Activated T-helper 1 cell treated with Interleukin-2 at 50 U/mL for 16 hours (primary cell): ENCODE results near the gene MAP3K6.
A peak's percentile ranks its signal among the peaks of the same experiment; 100 is the strongest.

Experiments
- DNase-seq: peaks from one replicate; pipeline ENCODE4 v3.0.0-alpha.2; 2020; ENCODE audit warnings: low read depth

MAP3K6 gene

DNA sequence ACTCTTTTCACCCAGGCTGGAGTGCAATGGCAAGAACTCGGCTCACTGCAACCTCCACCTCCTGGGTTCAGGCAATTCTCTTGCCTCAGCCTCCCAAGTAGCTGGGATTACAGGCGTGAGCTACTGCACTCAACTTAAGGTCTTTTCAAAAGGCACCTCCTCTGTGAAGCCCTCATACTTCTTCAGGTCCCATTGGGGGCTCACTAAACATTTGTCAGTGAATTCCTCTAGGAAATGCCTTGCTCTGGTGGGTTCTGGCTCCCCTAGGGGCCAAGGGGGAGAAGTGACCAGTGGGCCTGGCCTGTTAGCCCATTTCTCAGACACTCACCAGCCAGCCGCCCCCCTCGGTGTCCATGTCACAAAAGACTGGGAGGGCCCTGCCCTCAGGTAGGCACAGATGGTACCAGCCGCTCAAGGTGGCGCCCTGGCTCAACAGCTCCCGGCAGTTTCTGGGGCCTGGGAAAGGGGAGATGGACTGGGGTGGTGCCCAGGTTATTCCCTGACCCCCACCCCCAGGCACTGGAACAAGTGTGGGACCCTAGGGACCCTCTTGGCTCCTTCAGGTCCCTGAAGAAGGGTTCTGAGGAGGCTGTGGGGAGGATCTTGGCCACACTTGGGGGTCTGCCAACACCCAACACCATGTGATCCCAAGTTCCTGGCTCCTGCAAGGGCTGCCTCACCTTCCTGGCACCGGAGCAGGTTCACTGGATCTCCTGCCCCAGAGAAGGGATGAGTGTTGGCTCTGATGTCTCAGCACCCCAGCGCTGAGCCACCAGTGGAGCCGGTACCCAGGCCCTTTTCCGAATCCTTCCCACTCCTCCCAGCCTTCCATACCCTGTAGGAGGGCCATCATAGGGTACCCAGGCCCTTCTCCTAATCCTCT, 6.3 kb upstream of the MAP3K6 start:
- no peak for DNase-seq

DNA sequence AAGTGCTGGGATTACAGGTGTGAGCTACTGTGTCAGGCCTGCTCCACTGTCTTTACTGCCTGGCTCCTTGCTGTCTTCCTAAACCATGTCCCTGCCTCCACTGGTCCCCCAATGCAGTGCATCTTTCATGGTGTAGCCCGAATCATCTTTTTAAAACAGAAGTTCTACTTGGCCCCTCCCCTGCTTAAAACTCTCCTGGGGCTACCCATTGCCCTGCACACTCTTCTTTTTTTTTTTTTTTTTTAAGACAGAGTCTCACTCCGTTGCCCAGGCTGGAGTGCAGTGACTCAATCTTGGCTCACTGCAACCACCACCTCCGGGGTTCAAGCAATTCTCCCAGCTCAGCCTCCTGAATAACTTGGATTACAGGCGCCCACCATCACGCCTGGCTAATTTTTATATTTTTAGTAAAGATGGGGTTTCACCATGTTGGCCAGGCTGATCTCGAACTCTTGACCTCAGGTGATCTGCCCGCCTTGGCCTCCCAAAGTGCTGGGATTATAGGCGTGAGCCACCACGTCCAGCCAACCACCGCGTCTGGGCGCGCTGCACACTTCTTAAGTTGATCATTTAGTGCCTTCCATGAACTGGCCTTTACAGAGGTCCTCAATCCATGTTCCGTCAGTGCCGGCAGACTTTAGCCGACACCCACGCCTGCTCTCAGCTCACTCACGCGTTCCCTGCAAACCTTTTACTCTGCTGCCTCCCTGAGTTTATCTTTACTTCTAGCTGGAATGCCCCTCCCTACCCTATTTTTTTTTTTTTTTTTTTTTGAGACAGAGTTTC, 5.5 kb upstream of the MAP3K6 start:
- no peak for DNase-seq

DNA sequence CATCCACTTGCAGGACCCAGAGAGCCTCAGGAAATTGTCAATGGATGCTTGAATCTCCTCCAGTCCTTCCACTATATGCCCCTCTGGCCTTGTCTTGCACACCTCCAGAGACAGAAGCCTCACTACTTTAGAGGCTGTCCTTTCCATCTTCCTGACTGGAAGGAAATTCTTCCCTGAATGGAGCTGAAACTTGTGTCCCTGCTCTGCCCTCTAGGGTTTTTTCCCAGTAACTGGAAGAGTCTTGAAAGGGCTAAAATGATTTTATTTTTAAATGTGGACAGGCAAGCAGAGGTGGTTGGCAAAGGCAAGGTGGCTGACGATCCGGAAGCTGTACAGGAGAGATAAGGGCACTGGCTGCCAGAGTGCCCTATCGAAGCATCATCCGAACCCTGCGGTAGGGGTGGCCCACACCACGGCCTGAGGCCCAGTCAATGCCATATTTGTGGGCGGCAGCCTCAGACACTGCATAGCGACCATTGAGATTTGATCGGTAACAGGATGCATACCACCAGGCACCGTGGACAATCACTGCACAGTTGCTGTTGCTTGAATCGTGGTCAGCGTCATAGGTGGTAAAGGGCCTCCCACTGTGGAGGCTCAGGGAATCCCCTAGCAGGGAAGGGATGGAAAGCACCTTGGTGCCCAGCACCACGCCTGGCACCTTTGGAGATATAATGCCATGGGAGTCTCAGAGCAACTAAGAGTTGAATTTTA, 2.3 kb upstream of the MAP3K6 start:
- no peak for DNase-seq

DNA sequence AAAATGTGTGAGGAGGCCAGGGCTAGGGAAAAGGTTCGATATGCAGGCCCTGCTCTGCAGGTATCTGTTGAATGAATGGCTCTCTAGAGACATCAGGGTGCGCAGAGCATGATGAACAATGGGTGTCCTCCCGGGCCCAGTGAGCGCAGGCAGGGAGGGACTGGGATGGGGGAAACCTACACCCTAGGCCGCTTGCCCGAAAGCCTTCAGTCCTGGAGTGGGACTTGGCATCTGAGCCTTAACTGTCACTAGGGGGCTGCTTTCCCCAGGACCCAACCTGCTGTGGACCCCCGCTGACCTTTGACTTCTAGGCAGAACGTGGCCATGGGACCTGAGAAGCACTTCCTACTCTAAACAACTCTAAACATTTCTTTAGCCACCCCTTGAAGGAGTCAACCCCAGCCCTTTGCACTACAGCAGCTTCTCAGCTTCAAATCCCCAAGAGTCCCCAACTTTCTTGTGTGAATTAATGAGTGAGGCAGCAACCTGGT, 444 bp upstream of the MAP3K6 start:
- no peak for DNase-seq

DNA sequence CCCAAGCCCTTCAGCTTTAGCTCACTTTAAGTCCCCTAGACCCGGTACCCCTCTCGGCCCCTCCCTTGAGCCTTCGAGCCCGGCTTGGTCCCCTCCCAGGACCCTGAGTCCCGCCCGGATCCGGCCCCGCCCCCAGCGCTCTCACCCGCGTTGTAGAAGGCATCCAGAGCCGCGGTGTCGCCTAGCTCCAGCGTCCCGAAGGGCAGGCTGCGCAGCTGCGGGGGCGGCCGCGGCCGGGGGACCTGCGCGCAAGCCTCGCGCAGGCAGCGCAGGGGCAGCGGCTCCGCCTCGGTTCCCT, 699 bp downstream of the MAP3K6 start:
- peak; percentile 49 for DNase-seq

DNA sequence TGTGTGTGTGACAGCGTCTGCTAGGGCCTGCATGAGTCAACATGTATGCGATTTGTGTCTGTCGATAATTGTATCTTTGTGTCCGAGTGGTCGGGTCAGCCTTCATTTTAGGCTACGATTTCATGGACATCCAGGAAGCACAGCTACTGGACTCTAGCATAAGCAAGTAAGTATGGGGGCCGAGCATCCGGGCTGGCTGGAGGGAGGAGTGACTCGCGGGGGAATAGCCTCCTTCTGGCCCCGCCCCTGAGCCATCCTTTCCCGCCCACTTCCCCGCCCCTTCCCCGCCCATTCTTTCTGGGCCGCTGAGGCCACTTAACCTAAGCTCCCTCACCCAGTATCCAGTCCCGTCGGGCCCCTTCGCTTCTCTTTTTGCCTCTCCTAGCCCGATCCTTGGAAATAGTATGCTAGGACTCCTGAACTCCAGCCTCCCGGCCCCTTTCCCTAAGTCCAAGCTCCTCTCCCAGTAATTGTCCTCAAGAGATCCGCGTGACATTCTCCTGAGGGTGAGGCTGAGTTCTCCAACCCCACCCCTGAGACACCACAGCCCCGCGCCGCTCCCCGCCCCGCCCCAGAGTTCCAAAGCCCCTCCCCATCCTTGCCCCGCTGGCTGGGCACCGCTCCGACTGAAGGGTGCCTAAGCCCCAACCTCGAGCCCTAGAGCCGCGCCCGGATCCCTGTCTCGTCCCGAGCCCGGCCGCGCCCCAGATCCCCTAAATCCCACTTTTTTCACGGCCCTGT, 1.2 kb downstream of the MAP3K6 start:
- DNase-seq = peak; percentile 61

DNA sequence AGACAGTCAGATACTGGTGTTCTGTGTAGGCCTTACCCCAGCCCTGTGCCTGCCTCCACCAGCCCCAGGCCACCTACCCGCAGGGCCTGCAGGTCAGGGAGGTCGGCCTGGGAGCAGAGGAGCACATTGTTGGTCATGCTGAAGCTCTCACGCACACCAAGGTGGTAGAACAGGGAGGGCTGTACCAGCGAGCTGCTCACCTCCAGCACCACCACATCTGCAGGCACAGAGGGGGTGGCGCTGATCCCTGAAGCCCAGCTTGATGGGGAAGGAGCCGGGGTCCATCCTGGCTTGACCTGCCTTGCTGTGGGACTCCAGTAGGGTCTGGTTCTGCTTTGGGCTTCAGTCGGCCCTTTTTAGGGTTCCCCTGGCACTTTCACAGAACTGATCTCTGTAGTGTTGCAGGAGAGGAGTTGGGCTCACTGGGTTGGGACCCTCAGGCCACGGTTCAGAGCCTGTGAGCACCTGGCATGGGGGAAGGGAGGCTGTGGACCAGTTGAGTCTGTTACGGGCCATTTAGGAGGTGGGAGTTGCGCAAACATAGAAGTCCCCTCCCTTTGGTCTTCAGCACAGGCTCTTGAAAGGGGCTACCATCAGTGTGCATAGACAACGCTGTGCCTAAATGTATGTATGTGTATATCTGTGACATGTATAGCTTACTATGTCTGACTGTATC, 1.9 kb downstream of the MAP3K6 start:
- DNase-seq = no peak

DNA sequence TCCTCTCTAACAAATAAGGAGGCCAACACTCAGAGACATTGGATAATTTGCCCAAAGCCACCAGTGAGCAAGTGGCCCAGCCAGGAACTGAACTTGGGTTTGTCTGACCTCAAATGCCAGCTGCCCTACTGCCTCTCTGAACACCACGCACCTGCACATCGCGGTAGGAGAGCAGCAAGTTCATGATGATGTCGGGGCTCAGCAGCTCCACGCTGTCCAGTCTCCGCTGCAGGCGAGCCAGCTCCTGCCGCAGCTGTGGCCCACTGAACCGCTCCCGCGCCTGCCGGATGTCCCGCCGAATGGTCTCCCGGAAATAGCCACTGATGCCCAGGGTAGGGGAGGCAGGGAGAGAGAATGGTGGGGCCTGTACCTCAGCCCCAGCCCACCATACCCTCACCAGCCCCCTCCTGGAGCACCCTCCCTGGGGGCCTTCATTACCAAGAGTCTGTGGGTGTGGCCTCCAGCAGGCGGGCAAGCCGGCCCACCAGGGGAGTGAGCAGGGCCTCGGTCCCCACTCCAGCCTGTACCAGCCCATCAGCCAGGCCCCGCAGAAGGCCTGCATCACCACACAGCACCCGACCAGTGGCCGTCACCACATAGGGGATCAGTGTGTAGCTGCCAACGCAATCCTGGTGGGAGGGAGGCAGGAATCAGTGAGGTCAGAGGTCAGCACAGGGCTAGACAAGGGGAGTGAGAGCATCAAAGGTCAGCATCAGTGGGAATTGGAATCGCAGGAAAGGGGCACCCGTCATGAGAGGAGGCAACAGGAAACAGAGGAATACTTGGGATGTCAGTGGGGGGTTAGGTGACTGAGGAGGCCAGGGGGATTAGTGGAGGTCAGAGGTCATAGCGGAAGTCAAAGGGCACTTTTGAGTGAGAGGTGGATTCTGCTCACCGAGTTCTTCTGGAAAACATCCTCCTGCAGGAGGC, 2.7 kb downstream of the MAP3K6 start:
- no peak for DNase-seq

DNA sequence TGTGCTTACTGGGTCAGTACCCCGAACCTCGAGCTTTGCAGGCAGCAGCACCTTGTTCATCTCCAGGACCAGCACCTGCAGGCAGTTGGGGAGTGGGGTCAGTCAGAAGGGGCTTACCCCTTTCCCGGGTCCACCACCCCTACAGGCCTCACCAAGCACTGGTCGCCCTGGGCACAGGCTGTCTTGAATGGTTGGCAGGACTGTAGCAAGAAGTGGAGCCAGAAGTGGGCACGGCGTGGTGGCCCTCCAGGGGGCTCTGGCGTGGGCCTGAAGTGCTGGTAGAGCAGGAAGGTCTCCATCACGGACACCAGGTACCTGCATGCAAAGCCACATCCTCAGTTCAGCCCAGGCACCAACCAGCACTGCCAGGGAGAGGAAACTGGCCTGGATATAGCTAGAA, 5.2 kb downstream of the MAP3K6 start:
- no peak for DNase-seq

DNA sequence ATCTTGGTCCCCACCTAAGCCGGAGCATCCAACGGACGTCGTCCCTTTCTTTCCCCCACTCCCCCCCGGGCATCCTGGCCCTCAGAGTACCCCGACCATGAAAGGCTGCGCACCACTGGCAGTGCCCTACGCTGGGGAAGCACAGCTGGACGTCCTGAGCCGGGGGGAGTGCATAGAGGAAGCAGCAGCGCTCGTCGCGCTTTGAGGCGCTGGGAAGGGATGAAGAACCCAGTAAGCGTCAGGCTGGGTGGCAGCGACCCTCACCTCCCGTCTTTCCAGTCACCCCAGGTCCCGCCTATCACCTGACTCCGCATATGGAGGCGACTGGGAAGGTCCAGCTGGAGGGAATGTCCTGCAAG, 5.7 kb downstream of the MAP3K6 start:
- DNase-seq = no peak

DNA sequence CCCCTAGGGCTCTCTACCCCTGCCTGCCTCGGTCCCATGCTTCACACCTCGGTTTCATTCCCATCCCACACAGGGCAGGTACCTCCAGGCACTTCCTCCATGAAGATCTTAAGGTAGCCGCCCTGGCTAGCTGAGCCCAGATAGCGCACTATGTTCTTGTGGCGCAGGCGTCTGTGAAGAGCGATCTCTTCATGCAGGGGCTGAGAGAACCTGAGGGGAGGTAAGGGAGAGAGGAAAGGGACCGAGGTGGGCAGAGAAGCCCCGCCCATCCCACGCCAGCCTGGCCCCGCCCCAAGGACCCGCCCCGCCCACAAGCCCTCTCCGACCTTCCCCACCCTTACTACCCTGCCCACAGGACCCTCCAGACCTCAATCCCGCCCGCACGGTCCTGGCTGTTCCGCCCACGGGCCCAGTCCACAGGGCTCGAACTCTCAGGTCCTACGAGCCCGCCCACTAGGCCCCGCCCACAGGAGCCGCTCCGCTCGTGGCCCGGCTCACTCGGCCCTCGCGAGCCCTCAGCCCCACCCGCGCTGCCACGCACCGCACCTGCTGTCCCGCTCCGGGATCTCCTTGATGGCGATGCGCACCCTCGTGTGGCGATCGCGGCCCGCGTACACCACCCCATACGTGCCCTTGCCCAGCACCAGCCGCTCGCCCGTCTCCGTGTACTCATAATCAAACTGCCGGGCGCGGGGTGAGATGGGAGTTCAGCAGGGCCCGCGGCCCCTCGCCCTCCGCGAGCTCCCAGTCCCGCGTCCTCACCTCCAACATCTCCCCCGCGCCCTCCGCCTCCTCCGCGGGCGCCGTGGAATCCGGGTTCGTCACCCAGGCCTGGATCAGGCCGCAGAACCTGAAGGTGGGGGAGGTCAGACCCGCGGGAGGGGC, 6.4 kb downstream of the MAP3K6 start:
- peak; percentile 33 for DNase-seq

DNA sequence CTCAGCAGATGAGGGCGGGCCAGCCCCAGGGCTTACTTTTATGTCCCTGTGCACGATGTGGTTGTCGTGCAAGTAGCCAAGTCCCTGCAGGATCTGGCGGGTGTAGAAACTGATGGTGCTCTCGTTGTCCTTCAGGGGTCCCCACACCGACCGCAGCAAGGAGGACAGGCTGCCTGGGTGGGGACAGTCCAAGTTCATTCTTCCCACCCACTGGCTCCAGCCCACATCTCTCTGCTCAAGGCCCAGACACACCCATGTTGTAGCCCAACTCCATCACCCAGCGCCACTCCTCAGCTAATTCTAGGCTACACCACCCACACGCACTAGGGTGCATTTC, 7.0 kb downstream of the MAP3K6 start:
- no peak for DNase-seq

DNA sequence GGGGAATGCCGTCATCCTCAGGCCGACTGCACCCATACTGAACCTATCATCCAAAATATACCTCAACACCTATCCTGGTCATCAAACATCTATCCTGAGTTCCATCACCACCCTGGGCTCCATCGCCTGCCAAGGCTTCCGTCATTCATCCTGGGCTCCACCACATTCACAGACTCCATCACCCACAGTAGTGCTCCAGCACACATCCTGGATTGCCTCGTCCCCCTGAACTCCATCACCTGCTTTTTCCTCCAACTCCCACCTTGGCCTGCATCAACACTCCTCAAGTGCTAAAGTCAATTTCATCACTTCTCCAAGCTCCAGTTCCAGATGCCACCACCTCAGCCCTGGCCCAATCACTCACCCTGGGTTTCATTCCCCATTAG, 7.8 kb downstream of the MAP3K6 start:
- no peak for DNase-seq

DNA sequence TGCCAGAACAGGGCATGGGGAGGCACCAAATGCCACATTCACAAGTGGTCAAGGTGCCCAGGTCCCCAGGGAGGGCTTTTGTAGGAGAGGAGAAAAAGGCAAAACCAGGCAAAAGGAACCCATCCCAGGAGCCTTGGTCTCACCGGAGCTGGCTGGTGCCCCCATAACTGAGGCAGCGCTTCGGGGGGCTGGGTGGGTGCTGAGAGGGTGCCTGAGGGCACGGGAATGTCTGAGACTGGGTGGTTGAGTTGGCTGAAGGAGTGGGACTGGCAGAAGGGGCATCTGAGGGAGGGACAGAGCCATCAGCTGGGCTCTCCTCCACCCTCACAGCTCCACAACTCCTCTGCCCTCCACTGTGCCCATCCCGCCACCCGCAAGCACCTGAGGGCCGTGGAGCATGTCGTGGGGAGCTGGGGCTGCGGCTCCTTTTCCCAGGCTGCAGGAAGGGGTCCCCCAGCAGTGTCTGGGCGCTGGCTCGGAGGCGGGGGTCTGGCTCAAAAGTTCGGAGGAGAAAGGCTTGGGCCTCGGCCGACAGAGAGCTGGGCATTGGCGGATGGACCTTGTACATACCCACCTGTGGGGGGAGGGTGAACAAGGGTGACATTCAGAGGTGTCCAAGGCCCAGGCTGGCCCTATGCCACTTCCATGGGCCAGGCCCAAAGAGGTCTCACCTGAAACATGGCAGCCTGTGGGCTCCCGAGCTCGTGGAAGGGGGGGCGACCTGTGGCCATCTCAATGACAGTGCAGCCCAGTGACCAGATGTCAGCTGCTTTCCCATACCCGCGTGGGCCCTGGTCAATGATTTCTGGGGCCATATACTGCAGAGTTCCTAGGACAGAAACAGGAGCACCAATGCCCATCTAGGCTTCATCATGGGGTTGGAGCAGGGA, 8.5 kb downstream of the MAP3K6 start:
- no peak for DNase-seq

DNA sequence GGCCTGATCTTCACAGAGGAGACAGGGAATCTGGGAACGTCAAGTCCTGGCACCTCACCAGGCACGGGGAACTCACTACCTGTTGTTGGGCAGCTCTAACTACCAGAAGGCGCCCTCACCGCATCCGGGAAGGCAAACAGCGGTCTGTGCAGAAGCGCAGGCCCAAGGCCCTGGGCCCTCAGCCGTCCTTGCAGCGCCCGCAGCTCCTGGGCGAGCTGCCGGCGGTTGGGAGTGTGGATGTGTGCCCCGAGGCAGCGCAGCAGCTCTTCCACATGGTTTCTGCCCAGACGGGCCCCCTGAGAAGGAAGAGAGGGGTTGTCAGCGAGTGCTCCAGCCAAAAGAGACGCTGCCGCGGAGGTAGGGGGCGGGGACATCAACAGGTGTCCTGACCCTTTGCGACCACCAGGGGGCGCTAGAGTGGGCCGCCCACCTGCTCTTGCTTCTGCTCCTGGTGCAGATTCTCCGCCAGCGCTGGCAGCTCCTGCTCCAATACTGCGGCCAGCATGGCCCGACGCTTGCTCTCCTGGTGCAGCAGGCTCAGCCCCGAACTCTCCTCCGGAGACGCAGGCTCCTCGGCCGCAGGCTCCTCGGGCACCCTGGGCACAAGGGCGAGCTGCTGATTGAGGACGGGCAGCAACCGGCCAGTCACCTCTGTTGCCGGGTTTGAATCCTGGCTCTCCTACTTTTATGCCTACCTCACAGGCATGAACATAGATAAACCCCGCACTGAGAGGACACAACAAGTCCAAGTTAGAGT, 9.3 kb downstream of the MAP3K6 start:
- peak; percentile 72 for DNase-seq

DNA sequence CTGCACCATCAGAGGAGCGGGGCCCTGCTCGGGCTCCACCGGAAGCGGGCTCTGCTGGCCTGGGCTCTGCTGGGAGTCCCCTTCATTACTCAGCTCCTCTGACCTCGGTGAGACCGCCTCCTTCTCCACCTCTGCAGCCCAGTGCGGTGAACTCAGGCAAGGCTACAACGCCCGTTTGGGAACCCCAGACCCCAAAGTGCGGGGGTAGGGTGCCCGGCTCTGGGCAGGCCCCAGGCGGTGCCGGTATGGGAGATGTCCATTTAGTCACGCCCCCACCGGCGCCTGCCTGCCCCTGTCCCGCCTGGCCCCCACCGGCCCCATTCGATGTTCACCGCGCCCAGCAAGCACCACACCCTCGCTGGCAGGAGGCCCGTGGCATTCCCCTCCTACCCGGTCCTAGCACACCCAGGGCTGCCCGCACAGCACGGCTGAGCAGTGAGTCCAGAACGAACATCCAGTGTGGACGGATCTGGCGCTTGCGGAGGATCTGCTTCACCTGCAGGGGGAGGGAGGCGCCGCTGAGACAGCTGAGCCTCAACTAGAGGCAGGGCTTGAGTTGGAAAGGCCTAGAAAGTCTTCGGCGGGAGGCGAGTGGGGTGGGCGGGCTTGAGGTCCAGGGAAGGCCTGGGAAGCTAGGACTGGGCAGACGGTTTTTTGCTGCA, 10.0 kb downstream of the MAP3K6 start:
- no peak for DNase-seq

DNA sequence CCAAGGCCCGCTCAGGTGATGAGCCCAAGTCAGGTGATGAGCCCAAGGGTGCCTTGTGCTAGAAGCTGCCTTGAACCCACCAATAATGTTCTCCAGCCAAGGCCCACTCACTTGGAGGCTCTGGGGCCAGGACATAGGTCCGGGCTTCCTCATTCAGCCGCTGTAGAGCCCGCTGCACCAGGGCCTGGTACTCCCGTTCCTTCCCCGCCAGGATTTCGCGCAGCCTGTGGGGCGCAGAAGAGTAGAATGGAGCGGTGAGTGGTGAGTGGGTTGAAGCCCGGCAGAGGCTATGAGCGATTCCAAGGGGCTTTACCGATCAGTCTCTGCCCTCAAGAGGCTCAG, 10.5 kb downstream of the MAP3K6 start:
- no peak for DNase-seq
